ENCODE results near the gene RNASE9. TPM values are rescaled to one million over a fixed set of nuclear protein-coding genes. Genes with fewer than 3 reads are reported as not detected.
"Not testable (repeated sequence)": the region's sequence is repeated elsewhere in the genome, so short reads cannot be mapped to it uniquely, and the experiment has no call there.

RNASE9 gene
- polyA plus RNA-seq, 1 donor = not detected

GRCh38 chr14:20522332-20522731, 38.5 kb downstream of the RNASE9 start:
- no peak for DNase-seq (ENCODE audit: low read depth)

DNA sequence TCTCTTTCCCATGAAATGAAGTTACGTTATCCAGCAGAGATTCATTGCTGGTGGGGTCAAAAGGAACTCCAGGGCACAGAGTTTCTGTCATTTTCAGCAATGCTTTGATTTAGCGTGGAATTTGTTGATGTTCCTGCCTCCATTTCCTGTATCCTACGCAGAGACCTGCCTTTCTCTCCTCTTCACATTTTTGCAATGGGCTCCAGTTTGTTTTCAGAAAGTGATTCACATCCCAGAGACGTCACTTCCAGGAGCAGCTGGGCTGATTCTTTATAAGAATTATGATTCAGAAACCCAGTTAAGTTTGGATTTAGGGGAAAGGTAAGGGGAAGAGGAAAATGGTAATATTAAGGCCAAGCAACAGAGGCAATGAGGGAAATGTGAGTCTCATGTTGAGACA, 43.9 kb downstream of the RNASE9 start:
- no peak for DNase-seq (ENCODE audit: low read depth)

DNA sequence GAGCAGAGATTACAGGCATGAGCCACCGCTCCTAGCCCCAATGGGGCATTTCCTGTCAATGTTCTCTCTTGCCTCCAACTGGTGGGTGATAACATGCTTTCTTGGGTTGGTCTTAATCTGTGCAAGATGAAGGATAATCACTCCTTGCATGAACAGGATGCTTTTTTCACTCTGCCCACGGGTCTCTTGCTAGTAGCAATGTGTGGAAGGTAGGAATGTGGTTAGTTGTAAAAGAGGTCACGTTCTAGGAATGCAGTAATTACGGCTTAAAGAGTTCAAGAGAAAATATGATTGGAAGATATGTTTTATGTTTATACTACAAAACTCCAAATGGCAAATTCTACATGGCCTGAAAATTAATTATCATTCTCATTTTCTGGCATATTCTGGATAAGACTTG, 45.0 kb downstream of the RNASE9 start:
- no peak for DNase-seq (ENCODE audit: low read depth)

DNA sequence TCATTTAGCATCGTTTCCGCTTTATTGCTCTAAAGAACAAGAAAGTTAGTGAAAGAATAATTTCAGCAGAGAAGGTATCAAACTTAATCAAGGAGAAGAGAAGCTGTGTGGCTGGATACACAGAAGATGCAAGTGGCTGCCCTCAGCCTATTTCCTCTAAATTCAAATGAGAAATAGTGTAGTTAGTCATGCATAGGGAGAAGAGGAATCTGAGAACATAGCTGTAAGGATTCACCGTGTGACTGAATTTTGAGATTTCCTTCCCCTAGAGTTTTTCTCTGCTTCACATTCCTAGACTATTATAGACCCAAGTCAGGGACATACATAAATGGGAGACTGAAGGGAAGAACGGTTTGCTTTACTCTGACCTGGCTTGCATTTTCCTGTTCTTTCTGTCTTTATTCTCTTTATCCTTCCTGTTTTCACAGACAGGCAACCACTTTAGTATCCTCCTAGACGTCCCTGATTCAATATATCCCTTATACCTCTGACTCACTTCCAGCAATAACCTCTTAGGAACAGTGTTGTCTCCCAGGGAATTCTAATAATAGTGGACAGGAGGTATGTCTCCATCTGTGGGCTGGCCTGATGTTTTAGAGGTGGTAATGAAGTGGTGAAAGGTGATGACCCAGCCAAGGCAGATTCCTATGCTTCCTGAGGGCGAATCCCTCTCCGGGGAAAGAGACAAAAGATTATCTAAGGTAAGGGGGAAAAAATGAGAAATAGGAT, 48.5 kb downstream of the RNASE9 start:
- DNase-seq (ENCODE audit: low read depth) = no peak

DNA sequence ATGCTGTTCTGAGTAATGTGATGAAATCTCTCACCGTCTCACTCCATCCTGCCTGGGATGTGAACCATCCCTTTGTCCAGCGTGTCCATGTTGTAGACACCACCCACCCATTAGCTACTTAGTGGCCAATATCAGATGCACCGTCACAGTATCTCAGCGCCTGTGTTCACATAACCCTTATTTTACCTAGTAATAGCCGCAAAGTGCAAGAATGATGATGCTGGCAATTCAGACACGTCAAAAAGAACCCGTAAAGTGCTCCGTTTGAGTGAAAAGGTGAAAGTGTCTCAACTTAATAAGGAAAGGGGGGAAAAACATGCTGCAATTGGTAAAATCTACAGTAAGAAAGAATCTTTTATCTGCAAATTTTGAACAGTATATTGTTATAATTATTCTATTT, 52.5 kb downstream of the RNASE9 start:
- DNase-seq (ENCODE audit: low read depth) = no peak

- not testable (repeated sequence) for DNase-seq (ENCODE audit: low read depth)
Observed at GRCh38 chr14:20507537-20507936, 53.3 kb downstream of the RNASE9 start.

GRCh38 chr14:20506752-20507151, 54.1 kb downstream of the RNASE9 start:
- not testable (repeated sequence) for DNase-seq (ENCODE audit: low read depth)

- DNase-seq (ENCODE audit: low read depth) = not testable (repeated sequence)
Observed at GRCh38 chr14:20506276-20506675, 54.6 kb downstream of the RNASE9 start.

Other genes with a start within 250 kb of the RNASE9 start
- gene CCNB1IP1, start 227.8 kb downstream of the RNASE9 start, polyA plus RNA-seq (ENCODE audit: insufficient read length) = 62.2 TPM
- 34.2 TPM for gene PARP2, start 217.4 kb downstream of the RNASE9 start, polyA plus RNA-seq (ENCODE audit: insufficient read length)
- 18.3 TPM for gene TEP1, start 147.5 kb downstream of the RNASE9 start, polyA plus RNA-seq (ENCODE audit: insufficient read length)
- 1.1 TPM for gene KLHL33, start 124.9 kb downstream of the RNASE9 start, polyA plus RNA-seq (ENCODE audit: insufficient read length)
- 40.8 TPM for gene OSGEP, start 106.2 kb downstream of the RNASE9 start, polyA plus RNA-seq (ENCODE audit: insufficient read length)
- 163 TPM for gene APEX1, start 105.8 kb downstream of the RNASE9 start, polyA plus RNA-seq (ENCODE audit: insufficient read length)
- 21.0 TPM for gene PIP4P1, start 99.6 kb downstream of the RNASE9 start, polyA plus RNA-seq (ENCODE audit: insufficient read length)
- gene PNP, start 91.6 kb downstream of the RNASE9 start, polyA plus RNA-seq (ENCODE audit: insufficient read length) = 10.6 TPM
- gene RNASE10, start 55.5 kb downstream of the RNASE9 start, polyA plus RNA-seq (ENCODE audit: insufficient read length) = 0.15 TPM
- gene RNASE11, start 27.0 kb upstream of the RNASE9 start, polyA plus RNA-seq (ENCODE audit: insufficient read length) = not detected
- gene RNASE12, start 30.3 kb upstream of the RNASE9 start, polyA plus RNA-seq (ENCODE audit: insufficient read length) = not detected
- gene OR6S1, start 80.6 kb upstream of the RNASE9 start, polyA plus RNA-seq (ENCODE audit: insufficient read length) = not detected
- 4.2 TPM for gene RNASE4, start 123.5 kb upstream of the RNASE9 start, polyA plus RNA-seq (ENCODE audit: insufficient read length)
- gene ANG, start 127.7 kb upstream of the RNASE9 start, polyA plus RNA-seq (ENCODE audit: insufficient read length) = 2.0 TPM
- not detected for gene EDDM3A, start 184.8 kb upstream of the RNASE9 start, polyA plus RNA-seq (ENCODE audit: insufficient read length)
- not detected for gene EDDM3B, start 207.4 kb upstream of the RNASE9 start, polyA plus RNA-seq (ENCODE audit: insufficient read length)
- gene RNASE6, start 220.2 kb upstream of the RNASE9 start, polyA plus RNA-seq (ENCODE audit: insufficient read length) = 5.4 TPM
- gene RNASE1, start 241.8 kb upstream of the RNASE9 start, polyA plus RNA-seq (ENCODE audit: insufficient read length) = 162 TPM

Measured in forelimb muscle (tissue), 1 donor.